Right kidney (tissue), 1 donor: ENCODE data around the gene PARM1.
A peak's percentile ranks its signal among the peaks of the same experiment; 100 is the strongest.

ENCODE experiments used
- DNase-seq: peaks from one replicate; pipeline ENCODE4 v3.0.0-alpha.2; 2016

The PARM1 gene

DNA sequence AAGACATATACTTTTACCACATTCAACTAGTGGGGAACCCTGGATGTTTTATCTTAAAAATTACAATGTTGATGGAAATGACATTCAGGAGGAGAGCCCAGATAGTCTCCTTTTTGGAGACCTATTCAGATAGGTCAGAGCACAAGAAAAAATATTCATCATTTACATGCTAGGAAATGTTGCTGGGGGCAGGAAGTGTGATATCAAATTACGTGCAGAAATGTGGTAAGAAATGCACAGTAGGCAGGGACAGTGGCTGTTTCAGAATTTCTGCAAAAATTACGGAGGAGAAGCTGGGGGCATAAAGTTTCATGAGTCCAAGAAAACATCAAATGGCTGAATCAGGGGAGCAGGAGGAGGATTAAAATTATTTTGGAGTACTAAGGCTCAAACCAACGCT is 8.2 kb downstream of the PARM1 start:
- DNase-seq: no peak

DNA sequence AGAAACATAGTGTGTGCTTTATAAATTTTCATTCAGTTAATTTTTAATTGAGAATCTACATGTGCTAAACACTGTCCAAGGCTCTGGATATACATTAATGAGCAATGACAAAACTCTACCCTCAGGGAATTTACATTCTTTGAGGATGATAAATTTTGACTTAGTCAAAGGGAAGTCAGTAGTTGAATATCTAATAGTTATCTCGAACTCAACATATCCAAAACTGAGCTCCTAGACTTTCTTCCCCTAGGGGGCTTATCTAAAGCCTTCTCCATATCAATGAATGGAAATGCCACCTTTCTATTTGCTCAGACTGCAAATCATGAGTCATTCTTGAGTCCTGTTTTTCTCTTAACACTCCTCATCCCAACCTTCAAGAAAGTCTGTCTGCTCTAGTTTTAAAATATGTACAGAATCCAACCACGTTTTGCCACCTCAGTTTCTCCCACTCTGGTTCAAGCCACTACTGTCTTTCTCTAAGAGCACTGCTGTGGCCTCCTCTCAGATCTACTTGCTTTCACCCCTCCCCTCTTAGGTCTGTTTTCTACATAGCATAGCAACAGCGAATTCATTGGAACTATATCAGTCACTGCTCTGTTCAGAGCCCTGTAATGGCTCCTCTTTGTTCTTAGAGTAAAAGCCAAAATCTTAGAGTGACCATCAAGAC is 9.5 kb downstream of the PARM1 start:
- DNase-seq: no peak

DNA sequence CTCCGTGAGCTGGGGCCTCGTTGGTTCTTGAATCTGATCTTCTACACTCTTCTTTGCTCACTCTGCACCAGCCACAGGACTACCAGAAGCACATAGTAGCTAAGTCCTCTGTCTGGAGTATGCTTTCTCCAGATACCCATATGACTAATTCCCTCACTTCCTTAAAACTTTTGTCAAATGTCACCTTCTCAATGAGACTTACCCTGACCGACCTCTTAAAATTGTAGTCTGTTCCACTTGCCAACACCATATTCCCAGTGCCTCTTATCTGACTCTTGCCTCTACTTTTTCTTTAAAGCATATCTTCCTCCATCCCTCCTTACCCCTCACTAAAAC is 10.0 kb downstream of the PARM1 start:
- DNase-seq: no peak

- no peak for DNase-seq
Observed at GRCh38 chr4:74944354-74944793, 11.5 kb downstream of the PARM1 start.

- no peak for DNase-seq
Observed at GRCh38 chr4:74946196-74946595, 13.3 kb downstream of the PARM1 start.

DNA sequence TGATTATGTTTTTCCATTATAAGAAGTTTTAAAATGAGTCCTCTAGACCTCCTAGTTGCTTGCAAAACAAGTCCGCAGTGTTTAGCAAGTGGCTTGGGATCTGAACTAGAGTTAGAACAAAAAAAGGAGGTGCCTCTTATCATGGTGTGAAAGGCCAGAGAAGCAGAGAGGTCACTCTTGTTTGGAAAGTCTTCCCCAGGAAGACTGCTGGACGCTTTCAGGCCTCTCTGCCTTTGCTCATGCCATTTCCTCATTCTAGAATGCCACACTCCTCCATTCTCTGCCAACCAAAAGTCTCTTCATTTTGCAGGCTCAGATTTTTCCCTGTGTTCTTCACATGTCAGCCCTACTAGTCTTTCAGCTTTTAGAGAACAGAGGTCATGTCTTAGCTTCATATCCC is 14.9 kb downstream of the PARM1 start:
- DNase-seq: peak; percentile 19

GRCh38 chr4:74948236-74948635 is 15.3 kb downstream of the PARM1 start:
- peak; percentile 20 for DNase-seq

- no peak for DNase-seq
Observed at GRCh38 chr4:74950200-74950599, 17.3 kb downstream of the PARM1 start.

DNA sequence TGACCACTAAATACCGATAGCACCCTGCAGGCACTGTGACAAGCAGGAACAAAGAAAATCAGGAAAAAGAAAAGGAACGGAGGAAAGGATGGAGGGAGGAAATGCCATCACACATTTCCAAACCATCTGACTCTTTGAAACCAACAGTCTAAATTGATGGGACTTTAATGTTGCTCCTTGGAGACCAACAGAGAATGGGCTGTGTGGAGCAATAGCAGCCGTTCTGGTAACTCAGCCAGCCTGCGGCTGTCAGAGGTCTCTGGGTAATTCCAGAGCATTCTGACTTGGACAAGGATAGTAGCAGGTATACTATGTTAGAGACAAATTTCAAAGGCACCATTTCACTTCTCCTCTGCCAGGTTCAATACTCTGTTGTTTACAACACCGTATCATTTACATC is 18.0 kb downstream of the PARM1 start:
- DNase-seq: no peak

DNA sequence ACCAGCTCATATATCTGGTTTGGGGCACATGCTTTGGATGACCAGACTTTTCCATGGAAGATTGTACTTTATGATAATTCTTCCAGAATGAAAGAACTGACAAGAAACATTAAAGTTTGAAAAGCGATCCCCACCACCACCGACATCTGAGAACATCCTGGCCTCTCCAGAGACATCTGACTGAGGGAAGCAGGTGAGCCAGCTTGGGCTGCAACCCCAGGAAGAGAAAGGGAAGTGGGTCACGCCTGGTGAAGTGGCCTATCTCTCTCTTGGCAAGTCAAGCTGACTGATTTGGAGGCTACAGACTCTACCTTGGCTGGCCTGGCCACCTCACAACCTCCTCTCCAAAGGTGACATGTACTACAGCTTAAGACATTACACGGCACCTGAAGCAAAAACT is 20.7 kb downstream of the PARM1 start:
- DNase-seq: no peak

- DNase-seq: no peak
Observed at GRCh38 chr4:74958881-74959280, 26.0 kb downstream of the PARM1 start.

- DNase-seq: no peak
Observed at GRCh38 chr4:74961230-74961629, 28.3 kb downstream of the PARM1 start.

DNA sequence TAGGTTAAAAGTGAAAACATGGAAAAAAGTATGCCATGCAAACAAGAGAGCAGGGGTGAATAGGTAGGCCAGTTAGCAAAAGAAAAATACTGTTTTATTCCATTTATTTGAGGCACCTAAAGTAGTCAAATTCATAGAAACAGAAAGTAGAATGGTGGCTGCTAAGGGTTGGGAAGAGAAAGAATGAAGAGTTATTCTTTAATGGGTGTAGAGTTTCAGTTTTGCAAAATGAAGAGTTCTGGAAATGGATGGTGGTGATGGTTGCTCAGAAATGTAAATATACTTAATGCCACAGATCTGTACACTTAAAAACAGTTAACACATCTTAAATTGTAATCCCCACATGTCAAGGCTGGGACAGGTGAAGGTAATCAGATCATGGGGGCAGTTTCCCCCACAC is 29.7 kb downstream of the PARM1 start:
- DNase-seq: no peak

DNA sequence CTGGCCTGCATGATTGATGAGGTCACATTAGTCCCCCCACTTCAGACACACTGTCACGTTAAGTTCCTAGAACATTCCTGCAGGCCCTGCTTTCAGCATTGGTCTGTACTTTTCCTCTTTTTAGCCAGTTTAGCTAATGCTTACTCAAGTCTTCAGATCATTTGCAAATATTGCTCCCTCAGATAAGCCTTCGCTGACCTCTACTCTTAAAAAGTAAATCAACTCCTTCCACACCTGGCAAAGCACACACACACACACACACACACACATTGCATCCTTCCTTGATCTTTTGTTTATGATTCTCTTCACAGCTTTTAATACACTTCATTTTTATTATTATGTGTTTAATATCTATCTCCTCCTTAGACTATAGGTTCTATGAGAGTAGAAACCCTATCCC is 31.4 kb downstream of the PARM1 start:
- no peak for DNase-seq

DNA sequence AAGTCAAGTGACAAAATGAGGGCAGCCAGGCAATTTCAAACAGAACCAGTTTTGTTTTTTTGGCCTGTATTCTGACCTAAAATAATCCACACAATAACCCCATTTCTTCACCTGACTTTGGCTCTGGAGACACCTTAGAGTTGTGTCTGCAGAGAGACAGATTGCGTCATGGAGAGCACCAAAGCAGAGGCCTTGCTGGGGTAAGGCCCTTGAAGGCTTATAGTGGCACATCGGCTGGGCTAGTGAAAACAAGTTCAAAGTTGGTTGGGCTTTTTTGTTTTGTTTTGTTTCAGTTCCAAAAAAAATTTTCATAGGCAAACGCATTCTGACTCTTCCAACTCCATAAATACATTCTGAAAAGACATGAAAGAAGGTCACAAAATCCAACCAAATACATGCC is 34.4 kb downstream of the PARM1 start:
- DNase-seq: no peak

DNA sequence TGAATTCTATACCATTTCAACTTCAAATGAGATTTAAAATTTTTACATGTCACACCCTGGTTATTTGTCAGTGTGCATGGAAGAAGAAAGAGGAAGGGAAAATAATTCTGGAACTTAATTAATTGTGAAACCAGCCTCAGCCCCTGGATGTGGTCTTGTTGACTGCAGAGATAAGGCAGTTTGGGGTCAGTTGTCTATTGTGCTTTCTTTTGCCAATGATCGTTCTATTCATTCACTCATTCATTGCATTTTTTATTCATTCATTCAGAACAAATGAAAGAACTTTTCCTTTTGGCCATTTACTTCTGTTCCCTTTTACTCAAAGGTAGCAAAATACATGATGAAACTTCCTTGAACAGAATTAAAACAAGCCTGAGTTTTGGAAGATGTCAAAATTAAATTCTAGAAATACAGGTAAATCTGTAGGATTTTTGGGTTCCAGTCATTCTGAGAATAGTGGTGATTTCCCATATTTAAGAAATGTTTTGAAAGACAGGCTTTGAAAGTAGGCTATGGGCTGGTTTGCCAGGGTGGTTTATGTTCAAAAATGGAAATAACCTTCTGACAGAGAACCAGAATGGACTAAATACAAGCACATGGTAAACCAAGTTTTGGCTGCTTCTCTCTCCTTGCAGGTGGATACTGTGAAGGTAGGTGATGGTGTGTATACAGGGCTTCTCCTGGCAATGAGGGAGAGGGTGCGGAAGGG is 35.7 kb downstream of the PARM1 start:
- DNase-seq: no peak

GRCh38 chr4:74969507-74970474 is 36.9 kb downstream of the PARM1 start:
- no peak for DNase-seq

GRCh38 chr4:74970577-74970976 is 37.7 kb downstream of the PARM1 start:
- no peak for DNase-seq

DNA sequence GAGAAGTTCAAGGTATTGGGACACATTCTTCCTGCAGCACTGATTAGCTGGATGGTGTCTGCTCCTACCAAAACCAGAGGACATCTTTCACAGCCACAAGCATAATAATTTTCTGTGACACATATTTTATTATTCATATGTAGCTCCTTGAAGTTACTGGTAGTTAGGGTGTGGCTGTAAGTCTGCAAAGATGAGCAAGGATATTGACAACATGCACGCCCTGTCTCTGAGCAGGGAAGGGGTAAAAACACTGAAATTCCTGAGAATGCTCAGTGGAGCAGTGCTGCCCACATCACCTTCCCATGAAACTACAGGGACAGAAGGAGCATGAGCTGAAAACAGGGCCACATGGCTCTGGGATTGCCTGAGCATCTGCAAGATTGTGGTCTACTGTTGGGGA is 38.9 kb downstream of the PARM1 start:
- no peak for DNase-seq

DNA sequence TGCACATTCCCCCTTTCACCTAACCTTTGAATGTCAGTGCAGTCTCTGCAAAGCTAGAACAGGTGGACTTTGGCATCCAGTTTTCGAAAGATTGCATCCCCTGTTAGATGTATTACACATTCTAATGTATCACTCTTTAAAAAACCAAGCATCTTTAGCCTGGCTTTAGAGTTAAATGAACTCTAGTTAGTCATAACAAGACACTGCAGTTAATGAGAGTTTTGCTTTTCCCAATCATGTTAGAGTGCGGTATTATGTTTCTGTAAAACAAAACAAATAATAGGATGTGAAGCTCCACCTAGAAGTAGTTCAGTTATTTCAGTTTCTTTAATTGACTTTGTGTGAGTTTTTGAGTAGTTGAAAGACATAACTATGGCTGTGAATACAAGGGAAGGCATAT is 42.2 kb downstream of the PARM1 start:
- DNase-seq: no peak

- DNase-seq: no peak
Observed at GRCh38 chr4:74975848-74976824, 43.2 kb downstream of the PARM1 start.
